SK-N-SH (cell line): Measurements from ENCODE around the gene MADD. TPM values are rescaled to one million over a fixed set of nuclear protein-coding genes. Genes with fewer than 3 reads are reported as not detected.

Experiments
- CTCF ChIA-PET: fragments of 300-600, 350-600 bp; formaldehyde crosslinking; extraction: SDS; loops from one replicate; lab custom pipeline; 2021; lab: Yijun Ruan, JAX
- POLR2A ChIA-PET: fragments of 350-600 bp; sonication (Branson Sonifier 250); formaldehyde crosslinking; extraction: SDS; loops from one replicate; lab custom pipeline; 2020; ENCODE audit warnings: antibody characterized with exemption, inconsistent platforms; lab: Yijun Ruan, JAX
- DNase-seq: peaks from one replicate; pipeline ENCODE4 v3.0.0; 2012
- H2AFZ ChIP-seq: fragments of 200-600 bp; sonication (generic); 2 replicates; pipeline ENCODE4 v1.8.1; 2016; ENCODE audit warnings: antibody characterized with exemption, mild to moderate bottlenecking, low read depth
- H3F3A ChIP-seq: fragments of 200-600 bp; sonication (generic); replicated peaks from 2 replicates; pipeline ENCODE3; 2016; ENCODE audit warnings: antibody characterized with exemption, mild to moderate bottlenecking; ENCODE audit not compliant: insufficient read depth
- H3K27ac ChIP-seq, 2 experiments: fragments of 200-500 bp in 1 of 2; fragments of 200-600 bp in 1 of 2; sonication (Bioruptor generic) in 1 of 2; sonication (generic), shearing (Covaris generic) in 1 of 2; 2 replicates each; pipeline versions ENCODE4 v1.5.1 to v1.6.1; 2014 to 2016; ENCODE audit warnings: low read depth in 2 of 2, inconsistent platforms in 1 of 2, low read length in 1 of 2, mild to moderate bottlenecking in 1 of 2, mixed read lengths in 1 of 2
- H3K27me3 ChIP-seq: fragments of 200-600 bp; sonication (generic), shearing (Covaris generic); 2 replicates; pipeline ENCODE4 v1.6.1; 2016; ENCODE audit warnings: mixed run types; ENCODE audit not compliant: insufficient read depth
- H3K36me3 ChIP-seq, 2 experiments: fragments of 200-500 bp in 1 of 2; fragments of 200-600 bp in 1 of 2; sonication (Bioruptor generic) in 1 of 2; sonication (generic) in 1 of 2; replicated peaks in 1 of 2; 2 replicates each; pipeline versions ENCODE3 to v1.5.1; 2014 to 2016; ENCODE audit warnings: low read length in 1 of 2, mild to moderate bottlenecking in 1 of 2; ENCODE audit not compliant: insufficient read depth in 2 of 2, control insufficient read depth in 1 of 2
- H3K4me1 ChIP-seq, 2 experiments: fragments of 200-500 bp in 1 of 2; fragments of 200-600 bp in 1 of 2; sonication (Bioruptor generic) in 1 of 2; sonication (generic), shearing (Covaris generic) in 1 of 2; 2 replicates each; pipeline versions ENCODE4 v1.5.1 to v1.6.1; 2014 to 2016; ENCODE audit warnings: low read depth in 1 of 2, low read length in 1 of 2, mixed run types in 1 of 2; ENCODE audit not compliant: insufficient read depth in 2 of 2, control insufficient read depth in 1 of 2
- H3K4me2 ChIP-seq: fragments of 200-600 bp; sonication (generic), shearing (Covaris generic); 2 replicates; pipeline ENCODE4 v1.6.1; 2017; ENCODE audit warnings: mixed run types
- H3K4me3 ChIP-seq, 2 experiments: fragments of 200-500 bp in 1 of 2; fragments of 200-600 bp in 1 of 2; sonication (Bioruptor generic) in 1 of 2; sonication (generic), shearing (Covaris generic) in 1 of 2; 2 replicates each; pipeline versions ENCODE4 v1.5.1 to v1.8.1; 2014 to 2016; ENCODE audit warnings: low read depth in 2 of 2, inconsistent platforms in 1 of 2, low read length in 1 of 2, mild to moderate bottlenecking in 1 of 2, mixed read lengths in 1 of 2, moderate library complexity in 1 of 2
- H3K79me2 ChIP-seq: fragments of 200-600 bp; sonication (generic); 2 replicates; pipeline ENCODE4 v1.8.1; 2017; ENCODE audit warnings: mild to moderate bottlenecking; ENCODE audit not compliant: insufficient read depth
- H3K9ac ChIP-seq: fragments of 200-600 bp; sonication (generic); 2 replicates; pipeline ENCODE4 v1.6.1; 2017; ENCODE audit warnings: mixed run types
- H3K9me2 ChIP-seq: fragments of 200-600 bp; sonication (generic); 2 replicates; pipeline ENCODE4 v1.6.1; 2017; ENCODE audit warnings: mixed run types
- H3K9me3 ChIP-seq: fragments of 200-600 bp; sonication (generic); 2 replicates; pipeline ENCODE4 v1.6.1; 2017; ENCODE audit warnings: mixed run types, mild to moderate bottlenecking, moderate library complexity
- H4K20me1 ChIP-seq: fragments of 200-600 bp; sonication (generic); 2 replicates; pipeline ENCODE4 v1.6.1; 2017; ENCODE audit warnings: mild to moderate bottlenecking, mixed run types; ENCODE audit not compliant: insufficient read depth
- CHD2 ChIP-seq: fragments of 150-350 bp; IDR thresholded peaks from 2 replicates; pipeline ENCODE4 v1.6.1; 2018; ENCODE audit warnings: low read length; ENCODE audit not compliant: partially characterized antibody
- CTCF ChIP-seq: fragments of 200-600 bp; sonication (generic); IDR thresholded peaks from 2 replicates; pipeline ENCODE4 v1.6.1; 2017; ENCODE audit warnings: antibody characterized with exemption, mild to moderate bottlenecking, moderate library complexity
- EP300 ChIP-seq, 2 experiments: IDR thresholded peaks; 2 replicates each; pipeline versions ENCODE4 v1.4.0 to v1.6.1; 2012; ENCODE audit warnings: borderline replicate concordance in 1 of 2, low read depth in 1 of 2, low read length in 1 of 2
- FOXJ3 ChIP-seq: sonication (generic); formaldehyde crosslinking; IDR thresholded peaks from 2 replicates; pipeline ENCODE4 v1.5.1; 2020; ENCODE audit warnings: mild to moderate bottlenecking, missing genetic modification reagents
- GABPA ChIP-seq: IDR thresholded peaks from 2 replicates; pipeline ENCODE4 v1.4.0; 2012; ENCODE audit warnings: low read depth, mild to moderate bottlenecking
- IRF3 ChIP-seq: fragments of 150-350 bp; IDR thresholded peaks from 2 replicates; pipeline ENCODE4 v1.6.1; 2016; ENCODE audit warnings: mild to moderate bottlenecking, low read depth, low read length
- JUND ChIP-seq: IDR thresholded peaks from 2 replicates; pipeline ENCODE4 v1.4.0; 2012
- MAX ChIP-seq: IDR thresholded peaks from 2 replicates; pipeline ENCODE4 v1.4.0; 2012; ENCODE audit warnings: low read depth
- MEF2A ChIP-seq: IDR thresholded peaks from 2 replicates; pipeline ENCODE4 v1.4.0; 2012; ENCODE audit warnings: low read depth, borderline replicate concordance
- MXI1 ChIP-seq: IDR thresholded peaks from 2 replicates; pipeline ENCODE4 v1.6.1; 2012; ENCODE audit warnings: mild to moderate bottlenecking, low read depth, low read length, improper control_type of control experiment
- NFIC ChIP-seq: IDR thresholded peaks from 2 replicates; pipeline ENCODE4 v1.4.0; 2012; ENCODE audit warnings: borderline replicate concordance
- RAD21 ChIP-seq: IDR thresholded peaks from 2 replicates; pipeline ENCODE4 v1.6.1; 2012; ENCODE audit warnings: mild to moderate bottlenecking, low read length
- RFX5 ChIP-seq: IDR thresholded peaks from 2 replicates; pipeline ENCODE4 v1.6.1; 2012; ENCODE audit warnings: mild to moderate bottlenecking, improper control_type of control experiment, low read length
- SIN3A ChIP-seq: IDR thresholded peaks from 2 replicates; pipeline ENCODE4 v1.6.1; 2012; ENCODE audit warnings: low read depth, mild to moderate bottlenecking, low read length, moderate library complexity, borderline replicate concordance
- SMC3 ChIP-seq: IDR thresholded peaks from 2 replicates; pipeline ENCODE4 v1.6.1; 2012; ENCODE audit warnings: low read depth, low read length, improper control_type of control experiment
- TAF1 ChIP-seq: IDR thresholded peaks from 2 replicates; pipeline ENCODE4 v1.6.1; 2012; ENCODE audit warnings: low read depth, mild to moderate bottlenecking, low read length, moderate library complexity, borderline replicate concordance
- USF2 ChIP-seq: fragments of 150-350 bp; IDR thresholded peaks from 2 replicates; pipeline ENCODE4 v1.6.1; 2017; ENCODE audit warnings: antibody characterized with exemption, low read length, low read depth, borderline replicate concordance
- YY1 ChIP-seq: IDR thresholded peaks from 2 replicates; pipeline ENCODE4 v1.4.0; 2012; ENCODE audit warnings: low read depth, mild to moderate bottlenecking
- WGBS: methylation state at CpG from one replicate; pipeline ENCODE4 v1.1.6; 2017; ENCODE audit warnings: low lambda C conversion rate; 5-methylcytosine and 5-hydroxymethylcytosine counted together
- polyA plus RNA-seq, 3 experiments: library from polyadenylated mRNA; depleted of rRNA; stranded (reverse); fragments of >200 nt; gene quantifications; 2 replicates each; pipeline ENCODE4 v1.2.3, GENCODE V29; 2012

Gene MADD
- polyA plus RNA-seq, 1 of the 3 experiments (the other 2 are of a cell fraction): 16.4 TPM

GRCh38 chr11:47377571-47378009 is 107.7 kb downstream of the MADD start:
- POLR2A ChIA-PET: no interaction called here
- H3K4me1 ChIP-seq: peaks cover 0 to 4% of the 10 kb centered on the region in 2 experiments; a peak in 1 of 4 replicates
- H3K9me3 ChIP-seq: no peaks in the 10 kb centered on the region
- H3K79me2 ChIP-seq: no peaks in the 10 kb centered on the region
- H3K9ac ChIP-seq: no peak overlapping the region
- no peaks in the 10 kb centered on the region for H3K36me3 ChIP-seq
- no peak for TF ChIP-seq RAD21
- TF ChIP-seq IRF3: no peak
- no peak for TF ChIP-seq MEF2A
- TF ChIP-seq MAX: no peak
- no peaks in the 10 kb centered on the region for H4K20me1 ChIP-seq
- no peak overlapping the region for H3K4me2 ChIP-seq
- no peaks in the 10 kb centered on the region for H3F3A ChIP-seq
- no peak overlapping the region for H3K27ac ChIP-seq
- WGBS: 93% methylated on average over 4 of the region's 5 CpGs
- H3K27me3 ChIP-seq: no peaks in the 10 kb centered on the region
- CTCF ChIA-PET: interaction anchor here (1.4 kb wide), 1 partner anchor 31 kb away, joined by 7 read pairs; the partner anchor contains the start of gene SLC39A13
- DNase-seq: peak; percentile 27
- H3K4me3 ChIP-seq: no peak overlapping the region
- no peaks in the 10 kb centered on the region for H3K9me2 ChIP-seq
- no peak overlapping the region for H2AFZ ChIP-seq

GRCh38 chr11:47378010-47378835 is 108.3 kb downstream of the MADD start, which contains the start of gene SPI1:
SPI1 (minus strand) TSS chr11:47378547; CDS start chr11:47378353, 194 bp downstream.
- no peak within 1 kb of the TSS for H3K27ac ChIP-seq
- no peak within 1 kb of the TSS for H3K4me3 ChIP-seq
- no peaks in the 10 kb centered on the region for H3K36me3 ChIP-seq
- no peaks in the 10 kb centered on the region for H3K9me2 ChIP-seq
- H3K9ac ChIP-seq: no peak within 1 kb of the TSS
- H3F3A ChIP-seq: no peaks in the 10 kb centered on the region
- no peaks in the 10 kb centered on the region for H4K20me1 ChIP-seq
- H3K9me3 ChIP-seq: no peaks in the 10 kb centered on the region
- H3K27me3 ChIP-seq: no peaks in the 10 kb centered on the region
- H2AFZ ChIP-seq: no peak within 1 kb of the TSS
- peak; percentile 43 for DNase-seq
- 73% methylated on average over 20 of the region's 31 CpGs for WGBS
- peaks cover 0 to 4% of the 10 kb centered on the region in 2 experiments; a peak in 1 of 4 replicates for H3K4me1 ChIP-seq
- H3K79me2 ChIP-seq: no peaks in the 10 kb centered on the region
- POLR2A ChIA-PET: no interaction called here
- CTCF ChIA-PET: interaction anchor here (0.6 to 1.6 kb wide), 4 partner anchors 14 to 34 kb away, joined by 3 to 7 read pairs (median 4); partner anchors contain the start of gene SLC39A13
- no peak within 1 kb of the TSS for H3K4me2 ChIP-seq
- no peak for TF ChIP-seq IRF3
- no peak for TF ChIP-seq JUND
- TF ChIP-seq USF2: no peak
- no peak for TF ChIP-seq RFX5
- TF ChIP-seq EP300 (IDR thresholded peaks at IDR 0.05; ENCODE audit: borderline replicate concordance in 1 of 2, low read depth in 1 of 2, low read length in 1 of 2): no peak
- TF ChIP-seq FOXJ3: no peak
- no peak for TF ChIP-seq MXI1
- no peak for TF ChIP-seq CTCF
- no peak for TF ChIP-seq CHD2
- no peak for TF ChIP-seq TAF1
- no peak for TF ChIP-seq SIN3A
- no peak for TF ChIP-seq RAD21
- no peak for TF ChIP-seq NFIC
- no peak for TF ChIP-seq YY1
- TF ChIP-seq GABPA: no peak
- TF ChIP-seq SMC3: no peak
